Measurements from ENCODE around the gene SNCA.

Gene SNCA

DNA sequence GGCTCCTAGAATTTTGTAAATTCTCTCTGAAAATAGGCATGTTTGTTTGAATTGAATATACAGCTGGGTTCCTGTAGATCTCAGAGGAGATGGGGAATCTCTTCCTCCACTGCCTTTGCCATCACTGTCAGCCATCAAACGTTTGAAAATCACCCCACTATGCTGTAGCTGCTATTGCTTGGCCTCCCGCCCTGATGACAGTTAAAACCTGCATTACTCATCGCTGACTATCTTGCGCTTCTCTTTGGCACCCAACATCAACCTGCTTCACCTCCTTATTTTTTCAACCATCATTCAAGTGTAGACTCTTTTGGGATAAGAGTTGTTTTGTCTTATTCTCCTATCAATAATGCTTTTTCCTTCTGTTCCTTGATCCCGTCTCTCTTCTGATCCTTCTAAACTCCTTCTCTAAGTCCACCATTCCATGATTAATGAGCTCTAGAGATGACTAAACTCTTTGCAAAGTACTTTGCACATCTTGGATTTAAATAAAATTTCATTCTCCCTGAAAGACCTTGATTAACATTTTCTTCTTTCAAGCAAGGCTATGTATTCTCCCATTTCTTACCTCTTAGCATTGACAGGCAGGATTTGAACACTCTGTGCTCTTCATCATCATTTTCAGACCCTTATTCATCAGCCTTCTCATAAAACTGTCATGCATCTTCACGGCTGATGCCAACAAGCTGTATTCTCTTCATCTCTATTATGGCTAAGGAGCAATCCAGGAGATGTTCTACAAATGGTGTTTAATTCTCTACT is 133.0 kb downstream of the SNCA start:
- no peak for DNase-seq

GRCh38 chr4:89700766-89701423 is 136.1 kb downstream of the SNCA start:
- DNase-seq: no peak

- no peak for DNase-seq
Observed at GRCh38 chr4:89685690-89686089, 151.3 kb downstream of the SNCA start.

GRCh38 chr4:89685277-89685676 is 151.7 kb downstream of the SNCA start:
- no peak for DNase-seq

DNA sequence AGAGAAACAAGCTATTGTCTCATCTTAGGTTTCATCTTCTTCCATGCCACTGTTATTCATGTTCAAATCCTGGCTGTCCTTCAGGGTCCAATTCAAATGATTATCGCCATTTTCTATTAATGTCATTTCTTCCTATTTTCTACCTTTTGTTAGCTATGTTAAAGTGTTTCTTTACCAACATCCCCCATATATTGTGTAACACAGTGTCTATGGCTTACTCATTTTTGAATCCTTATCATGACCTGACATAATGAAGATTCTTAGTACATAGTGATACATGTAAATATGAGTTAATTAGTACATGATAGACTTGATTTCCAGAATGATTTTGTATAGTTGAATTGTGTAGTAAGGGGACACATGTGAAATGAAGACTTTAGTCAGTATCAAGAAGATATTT is 152.4 kb downstream of the SNCA start:
- DNase-seq: no peak

- no peak for DNase-seq
Observed at GRCh38 chr4:89682808-89683207, 154.2 kb downstream of the SNCA start.

- no peak for DNase-seq
Observed at GRCh38 chr4:89681671-89682070, 155.3 kb downstream of the SNCA start.

- no peak for DNase-seq
Observed at GRCh38 chr4:89681219-89681618, 155.7 kb downstream of the SNCA start.

GRCh38 chr4:89674876-89675459 is 162.0 kb downstream of the SNCA start:
- no peak for DNase-seq
